Measurements from ENCODE around the gene MACROH2A1. TPM values are rescaled to one million over a fixed set of nuclear protein-coding genes. Genes with fewer than 3 reads are reported as not detected.

MACROH2A1 gene
- total RNA-seq, 4 donors from 2014 or later = 196 to 234 (median 208) TPM

DNA sequence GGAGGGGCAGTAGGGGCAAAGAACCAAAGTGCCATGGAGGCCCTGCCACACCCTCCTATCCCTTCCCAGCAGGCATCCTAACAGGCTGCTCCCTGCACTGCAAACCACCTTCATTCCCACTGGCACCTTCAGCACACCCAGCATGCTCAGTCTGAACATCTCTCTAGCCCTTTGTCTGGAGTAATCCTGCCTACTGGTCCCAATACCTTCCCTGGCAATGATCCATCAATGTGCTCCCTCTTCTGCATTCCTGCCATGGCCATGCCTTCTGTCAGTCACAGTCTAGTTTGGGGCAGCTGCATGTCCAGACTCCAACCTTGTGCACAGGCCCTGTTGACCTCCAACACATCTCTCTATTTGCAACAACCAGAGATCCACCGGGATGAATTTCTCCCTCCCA, 4.9 kb downstream of the MACROH2A1 start:
- H3K4me3 ChIP-seq (ENCODE audit: low read depth, poor library complexity, severe bottlenecking) = no peak overlapping the region
- no peak for DNase-seq (ENCODE audit: low spot score in 2 of 2)
- no peak for TF ChIP-seq POLR2A (IDR thresholded peaks at IDR 0.05)
- TF ChIP-seq, protein P1, sequence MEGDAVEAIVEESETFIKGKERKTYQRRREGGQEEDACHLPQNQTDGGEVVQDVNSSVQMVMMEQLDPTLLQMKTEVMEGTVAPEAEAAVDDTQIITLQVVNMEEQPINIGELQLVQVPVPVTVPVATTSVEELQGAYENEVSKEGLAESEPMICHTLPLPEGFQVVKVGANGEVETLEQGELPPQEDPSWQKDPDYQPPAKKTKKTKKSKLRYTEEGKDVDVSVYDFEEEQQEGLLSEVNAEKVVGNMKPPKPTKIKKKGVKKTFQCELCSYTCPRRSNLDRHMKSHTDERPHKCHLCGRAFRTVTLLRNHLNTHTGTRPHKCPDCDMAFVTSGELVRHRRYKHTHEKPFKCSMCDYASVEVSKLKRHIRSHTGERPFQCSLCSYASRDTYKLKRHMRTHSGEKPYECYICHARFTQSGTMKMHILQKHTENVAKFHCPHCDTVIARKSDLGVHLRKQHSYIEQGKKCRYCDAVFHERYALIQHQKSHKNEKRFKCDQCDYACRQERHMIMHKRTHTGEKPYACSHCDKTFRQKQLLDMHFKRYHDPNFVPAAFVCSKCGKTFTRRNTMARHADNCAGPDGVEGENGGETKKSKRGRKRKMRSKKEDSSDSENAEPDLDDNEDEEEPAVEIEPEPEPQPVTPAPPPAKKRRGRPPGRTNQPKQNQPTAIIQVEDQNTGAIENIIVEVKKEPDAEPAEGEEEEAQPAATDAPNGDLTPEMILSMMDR (IDR thresholded peaks at IDR 0.05) = no peak
- 85 to 94% methylated on average over 1 of the region's 1 CpG for WGBS, 2 donors
- intact Hi-C loops (cut with DNase I; ENCODE audit: low total_unique reads) = no loop called here

DNA sequence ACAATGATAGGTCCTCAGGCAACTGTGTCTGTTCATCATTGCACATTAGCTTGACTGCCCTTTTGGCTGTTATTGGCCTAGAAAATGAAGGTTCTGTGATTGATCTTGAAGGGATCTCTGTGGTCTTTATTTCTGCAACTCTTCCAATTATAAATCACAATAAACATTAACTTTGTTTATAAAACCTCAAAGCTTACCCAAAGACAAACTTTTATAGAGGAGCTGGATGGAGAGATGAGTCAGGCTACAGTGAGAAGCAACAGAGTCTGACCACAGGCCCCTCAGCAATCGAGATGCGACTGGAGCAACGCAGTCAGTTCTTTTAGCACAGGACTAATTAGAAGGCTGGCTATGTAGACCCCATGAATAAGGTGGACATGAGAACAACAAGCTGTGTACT, 5.3 kb downstream of the MACROH2A1 start:
- 90 to 92% methylated on average over 3 of the region's 3 CpGs for WGBS, 2 donors
- H3K4me3 ChIP-seq (ENCODE audit: low read depth, poor library complexity, severe bottlenecking) = no peak overlapping the region
- no peak for TF ChIP-seq POLR2A (IDR thresholded peaks at IDR 0.05)
- TF ChIP-seq, protein P1 (IDR thresholded peaks at IDR 0.05) = no peak
- DNase-seq (ENCODE audit: low spot score in 2 of 2) = peak in 1 of 2 donors; percentile 71
- intact Hi-C loops (cut with DNase I; ENCODE audit: low total_unique reads) = no loop called here

DNA sequence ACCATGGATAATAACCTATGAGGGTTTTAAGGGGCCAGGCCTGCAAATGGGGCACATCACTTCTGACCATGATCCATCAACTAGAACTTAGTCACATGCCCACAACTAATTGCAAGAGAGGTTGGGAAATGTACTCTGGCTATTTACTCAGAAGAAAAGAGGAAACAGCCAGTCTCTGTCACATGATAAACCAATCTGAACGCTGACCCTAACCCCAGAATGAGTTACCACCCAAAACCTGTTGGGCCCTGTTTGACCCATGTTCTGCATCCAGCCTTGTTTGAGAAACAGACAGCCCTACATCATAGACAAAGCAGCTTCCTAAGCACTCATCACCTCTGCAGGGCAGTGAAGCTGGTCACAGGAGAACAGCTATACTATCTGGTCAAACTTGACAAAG, 5.8 kb downstream of the MACROH2A1 start:
- peak in 1 of 2 donors; percentile 68 for DNase-seq (ENCODE audit: low spot score in 2 of 2)
- intact Hi-C loops (cut with DNase I; ENCODE audit: low total_unique reads) = no loop called here
- no peak overlapping the region for H3K4me3 ChIP-seq (ENCODE audit: low read depth, poor library complexity, severe bottlenecking)
- TF ChIP-seq POLR2A (IDR thresholded peaks at IDR 0.05) = no peak
- TF ChIP-seq, protein P1 (IDR thresholded peaks at IDR 0.05) = no peak
- WGBS, 2 donors = 67 to 70% methylated on average over 1 of the region's 1 CpG

DNA sequence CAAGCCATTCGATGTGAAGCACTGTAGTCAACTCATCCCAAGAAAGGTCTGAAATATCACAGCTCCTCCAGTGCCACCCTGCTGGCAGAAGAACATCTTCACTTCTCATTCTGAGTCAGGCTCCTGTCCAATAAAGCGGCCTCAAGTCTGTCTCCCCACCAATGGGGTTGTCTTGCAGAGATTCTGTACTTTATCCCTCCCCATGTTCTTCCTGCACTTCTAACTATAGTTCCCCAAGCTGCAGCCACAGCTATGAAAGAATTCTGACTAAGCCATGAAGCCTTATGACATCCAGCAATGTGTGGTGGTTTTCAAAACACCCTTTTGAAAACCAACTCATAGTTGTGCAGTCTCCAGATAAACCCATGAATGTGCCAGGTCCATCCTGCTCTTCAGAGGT, 6.8 kb downstream of the MACROH2A1 start:
- TF ChIP-seq, protein P1 (IDR thresholded peaks at IDR 0.05) = no peak
- no peak for TF ChIP-seq POLR2A (IDR thresholded peaks at IDR 0.05)
- intact Hi-C loops (cut with DNase I; ENCODE audit: low total_unique reads) = no loop called here
- 85 to 89% methylated on average over 2 of the region's 2 CpGs for WGBS, 2 donors
- H3K4me3 ChIP-seq (ENCODE audit: low read depth, poor library complexity, severe bottlenecking) = no peak overlapping the region
- DNase-seq (ENCODE audit: low spot score in 2 of 2) = no peak

DNA sequence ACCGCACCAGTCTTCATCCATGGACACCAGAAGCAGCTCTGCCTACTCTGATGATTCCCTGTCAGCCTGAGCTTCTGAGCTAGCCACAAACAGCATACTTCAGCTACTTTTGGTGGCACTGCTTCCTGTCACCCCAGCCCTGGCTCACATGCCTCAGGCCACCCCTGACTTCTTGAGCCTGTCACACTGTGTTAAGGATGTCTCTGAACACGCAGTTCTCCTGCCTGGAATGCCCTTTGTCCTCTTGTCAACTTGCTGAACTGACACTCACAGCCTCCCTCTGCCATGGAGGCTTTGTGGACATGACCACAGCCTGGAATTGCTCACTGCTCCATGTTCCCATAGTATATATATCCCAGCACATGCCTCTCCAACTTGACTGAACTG, 7.2 kb downstream of the MACROH2A1 start:
- peak; percentile 51 to 85 for DNase-seq (ENCODE audit: low spot score in 2 of 2)
- intact Hi-C loops (cut with DNase I; ENCODE audit: low total_unique reads) = no loop called here
- no peak for TF ChIP-seq POLR2A (IDR thresholded peaks at IDR 0.05)
- TF ChIP-seq, protein P1 (IDR thresholded peaks at IDR 0.05) = no peak
- no peak overlapping the region for H3K4me3 ChIP-seq (ENCODE audit: low read depth, poor library complexity, severe bottlenecking)
- WGBS, 2 donors = 79 to 89% methylated on average over 2 of the region's 2 CpGs

DNA sequence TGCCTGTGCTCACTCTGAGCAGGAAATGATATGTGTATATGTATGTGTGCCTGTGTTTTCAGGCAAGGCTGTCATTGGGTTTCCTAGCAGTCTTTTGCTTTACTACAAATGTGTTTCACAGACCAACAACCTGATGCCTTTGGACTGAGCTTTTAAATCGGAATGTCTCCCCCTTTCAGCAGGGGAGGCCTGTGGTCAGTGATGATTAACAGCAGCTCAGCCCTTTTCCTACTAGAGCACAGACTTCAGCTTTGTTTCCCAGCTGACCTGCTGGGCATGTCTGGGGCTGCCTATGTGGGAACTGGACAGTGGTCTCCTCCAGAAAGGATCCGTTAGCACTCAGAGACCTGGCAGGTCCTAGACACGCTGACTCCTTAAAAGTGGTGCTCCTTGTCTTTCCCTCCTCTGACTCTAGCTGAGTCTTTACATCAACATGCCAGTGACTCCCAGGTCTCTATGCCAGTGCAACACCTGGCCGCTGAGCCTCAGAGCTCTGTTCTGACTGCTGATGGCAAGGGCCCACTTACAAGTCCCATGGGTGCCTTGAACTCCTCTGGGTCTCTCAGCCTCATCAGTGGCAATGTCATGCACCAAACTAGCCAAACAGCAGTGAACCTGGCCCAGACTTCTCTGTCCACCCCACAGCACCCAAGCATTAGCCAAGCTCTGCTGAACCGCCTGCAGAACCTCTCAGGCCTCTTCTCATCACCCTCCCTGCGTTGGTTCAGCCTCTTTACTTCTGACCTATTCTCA, 7.7 kb downstream of the MACROH2A1 start:
- WGBS, 2 donors = 88 to 89% methylated on average over 6 of the region's 6 CpGs
- TF ChIP-seq, protein P1 (IDR thresholded peaks at IDR 0.05) = no peak
- TF ChIP-seq POLR2A (IDR thresholded peaks at IDR 0.05) = no peak
- peak in 1 of 2 donors; percentile 79 for DNase-seq (ENCODE audit: low spot score in 2 of 2)
- intact Hi-C loops (cut with DNase I; ENCODE audit: low total_unique reads) = no loop called here
- H3K4me3 ChIP-seq (ENCODE audit: low read depth, poor library complexity, severe bottlenecking) = no peak overlapping the region
